Upper lobe of right lung (tissue), 1 donor: Measurements from ENCODE around the gene GATA2. TPM values are rescaled to one million over a fixed set of nuclear protein-coding genes. Genes with fewer than 3 reads are reported as not detected.

ENCODE experiments used
- ATAC-seq: fragments of 200-7000 bp; cut with Tn5 transposase; one replicate; pipeline ENCODE4 v1.9.1; 2020; ENCODE audit warnings: mild to moderate bottlenecking, moderate library complexity
- DNase-seq: peaks from one replicate; pipeline ENCODE4 v3.0.0-alpha.2; 2020
- H3K27ac ChIP-seq: fragments of 200-600 bp; one replicate; pipeline ENCODE4 v1.8.0; 2022
- H3K27me3 ChIP-seq: fragments of 200-600 bp; one replicate; pipeline ENCODE4 v1.8.0; 2022; ENCODE audit warnings: mild to moderate bottlenecking
- H3K36me3 ChIP-seq: fragments of 200-600 bp; one replicate; pipeline ENCODE4 v1.8.0; 2022
- H3K4me1 ChIP-seq: fragments of 200-600 bp; one replicate; pipeline ENCODE4 v1.8.0; 2022
- H3K4me3 ChIP-seq: fragments of 200-600 bp; one replicate; pipeline ENCODE4 v1.8.0; 2022; ENCODE audit warnings: mild to moderate bottlenecking
- H3K9me3 ChIP-seq: fragments of 200-600 bp; one replicate; pipeline ENCODE4 v1.8.0; 2022
- CTCF ChIP-seq: fragments of 200-600 bp; IDR thresholded peaks from one replicate; pipeline ENCODE4 v1.8.0; 2022; ENCODE audit warnings: antibody characterized with exemption
- intact Hi-C: fragments of 100-400 bp; cut with DNase I; formaldehyde crosslinking; loops from one replicate; pipeline ENCODE4 v1.11.0; 2022
- total RNA-seq: library from RNA; stranded (reverse); fragmentation: NEBNext Ultra II Directional; extraction: Animal tissue kit (Norgen Biotek cat#: 25700); gene quantifications from one replicate; pipeline ENCODE4 v1.2.1, GENCODE V29; 2021
- donor health status: DM: no; HTN: yes; CAD: no; lungs with severe emphysema.

The GATA2 gene
- total RNA-seq, 1 donor from 2014 or later, result 86.6 TPM

DNA sequence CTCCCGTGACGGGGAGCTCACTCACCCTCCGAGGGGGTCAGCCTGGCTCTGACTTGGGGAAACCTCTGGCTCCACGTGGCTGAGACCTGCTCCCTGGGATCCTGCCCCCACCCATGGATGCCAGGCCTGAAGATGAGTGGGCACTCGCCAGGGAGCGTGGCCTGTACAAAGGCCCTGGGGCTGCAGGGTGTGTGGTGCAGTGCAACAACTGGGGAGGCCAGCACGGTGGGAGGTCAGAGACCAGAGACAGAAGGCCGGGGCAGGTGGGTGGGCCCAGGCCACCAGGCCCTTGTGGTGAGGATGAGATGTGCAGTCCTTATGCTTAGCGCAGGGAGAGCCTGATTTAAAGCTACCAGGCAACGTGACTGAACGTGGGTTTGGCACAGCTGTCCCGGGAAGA, 31.3 kb downstream of the GATA2 start:
- no peak for TF ChIP-seq CTCF
- Histone ChIP-seq H3K9me3 (no peaks in the 10 kb centered on the region), H3K4me1 (no peaks in the 10 kb centered on the region), H3K27ac (no peak overlapping the region), H3K36me3 (no peaks in the 10 kb centered on the region), H3K27me3 (peaks cover 3% of the 10 kb centered on the region), H3K4me3 (no peak overlapping the region)
- DNase-seq (no peak), ATAC-seq (no peak)
- intact Hi-C loops, result no loop called here

- Histone ChIP-seq H3K27me3 (peaks cover 13% of the 10 kb centered on the region), H3K4me3 (no peak overlapping the region), H3K36me3 (no peaks in the 10 kb centered on the region), H3K27ac (no peak overlapping the region), H3K4me1 (no peaks in the 10 kb centered on the region), H3K9me3 (no peaks in the 10 kb centered on the region)
- DNase-seq (no peak), ATAC-seq (no peak)
- intact Hi-C loops, result no loop called here
- no peak for TF ChIP-seq CTCF
These were observed 33.6 kb downstream of the GATA2 start for GRCh38 chr3:128459461-128459820.

- no peak for DNase-seq
- no peak for ATAC-seq
These were observed 34.1 kb downstream of the GATA2 start for GRCh38 chr3:128458746-128459460.

GRCh38 chr3:128457937-128458336, 35.1 kb downstream of the GATA2 start:
- H3K4me3 ChIP-seq, result no peak overlapping the region
- no peak overlapping the region for H3K27ac ChIP-seq
- peaks cover 13% of the 10 kb centered on the region for H3K27me3 ChIP-seq
- intact Hi-C loops, result no loop called here
- H3K4me1 ChIP-seq, result no peaks in the 10 kb centered on the region
- ATAC-seq (no peak), DNase-seq (no peak)
- no peaks in the 10 kb centered on the region for H3K36me3 ChIP-seq
- H3K9me3 ChIP-seq, result no peaks in the 10 kb centered on the region
- TF ChIP-seq CTCF, result no peak

More at GRCh38 chr3:128458746-128459460, 34.1 kb downstream of the GATA2 start:
- no peak for TF ChIP-seq CTCF
- no peaks in the 10 kb centered on the region for H3K9me3 ChIP-seq
- H3K27ac ChIP-seq, result no peak overlapping the region
- no peak overlapping the region for H3K4me3 ChIP-seq
- no peaks in the 10 kb centered on the region for H3K4me1 ChIP-seq
- H3K27me3 ChIP-seq, result peaks cover 13% of the 10 kb centered on the region
- no peaks in the 10 kb centered on the region for H3K36me3 ChIP-seq
- intact Hi-C loops, result no loop called here

- H3K27me3 ChIP-seq, result peaks cover 13% of the 10 kb centered on the region
These were observed 36.0 kb downstream of the GATA2 start for GRCh38 chr3:128456776-128457715.

More at GRCh38 chr3:128456776-128457715, 36.0 kb downstream of the GATA2 start:
- ATAC-seq (no peak), DNase-seq (no peak)
- Histone ChIP-seq H3K36me3 (no peaks in the 10 kb centered on the region), H3K4me3 (no peak overlapping the region), H3K27ac (no peak overlapping the region), H3K4me1 (no peaks in the 10 kb centered on the region), H3K9me3 (no peaks in the 10 kb centered on the region)
- intact Hi-C loops, result no loop called here
- TF ChIP-seq CTCF, result no peak
